ENCODE data around the gene MAP2K5. TPM values are rescaled to one million over a fixed set of nuclear protein-coding genes. Genes with fewer than 3 reads are reported as not detected.

Gene MAP2K5
- total and polyA plus RNA-seq, 10 of the 15 experiments (the other 5 are each of a cell fraction or from before 2014, with no cell fraction given), result 1.3 to 19.4 (median 9.6) TPM

DNA sequence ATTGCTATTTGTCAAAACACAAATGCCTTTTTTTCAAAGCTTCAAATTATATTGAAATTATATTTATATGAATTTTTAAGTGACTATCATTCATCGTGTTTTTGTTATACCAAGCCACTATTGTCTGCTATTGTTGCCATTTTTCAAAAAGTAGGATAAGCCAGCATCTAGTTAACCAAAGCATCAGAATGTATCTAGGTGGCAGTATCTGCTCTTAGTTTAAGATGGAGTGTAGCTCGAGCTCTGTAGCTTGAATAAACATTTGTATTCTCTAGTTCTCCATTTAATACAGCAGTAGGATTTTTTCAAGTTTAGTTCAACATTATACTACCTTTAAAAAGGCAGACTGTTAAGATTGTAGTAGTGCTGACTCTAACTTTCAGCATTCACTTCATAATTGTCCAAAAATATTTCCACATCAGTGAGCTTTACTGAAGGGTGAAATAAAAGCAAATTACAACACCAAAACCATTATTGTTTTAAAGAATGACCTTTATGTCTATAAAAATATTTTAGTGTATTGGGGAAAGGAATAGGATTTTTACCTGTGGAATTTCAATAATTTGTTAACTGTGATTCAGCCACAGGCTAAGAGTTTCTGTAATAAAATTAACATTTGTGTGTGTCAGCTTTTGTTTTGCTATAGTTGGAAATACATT lies 41.2 kb upstream of the MAP2K5 start:
- Histone ChIP-seq H3K9me3 (replicated peaks; ENCODE audit: control insufficient read depth, insufficient read depth, low read length) (no peaks in the 10 kb centered on the region), H3K4me2 (ENCODE audit: control insufficient read depth, insufficient read depth) (no peak overlapping the region), H4K20me1 (ENCODE audit: control insufficient read depth, insufficient read depth) (no peaks in the 10 kb centered on the region), H3K27me3 (replicated peaks in 1 of 2; ENCODE audit: control insufficient read depth in 2 of 2, insufficient read depth in 2 of 2, low read length in 1 of 2) (no peaks in the 10 kb centered on the region), H3K36me3 (ENCODE audit: control insufficient read depth in 2 of 2, insufficient read depth in 2 of 2, low read length in 1 of 2) (no peaks in the 10 kb centered on the region), H3K9ac (ENCODE audit: control insufficient read depth, insufficient read depth, low read length) (no peak overlapping the region), H3K4me1 (ENCODE audit: control insufficient read depth, insufficient read depth, low read length) (peaks cover 6% of the 10 kb centered on the region; the same call in 1 of the 2 replicates), H3K4me3 (no peak overlapping the region), H3K27ac (ENCODE audit: control insufficient read depth, insufficient read depth) (no peak overlapping the region), H3K79me2 (ENCODE audit: control insufficient read depth, insufficient read depth, low read length) (no peaks in the 10 kb centered on the region), H2AFZ (ENCODE audit: control insufficient read depth, low read depth, low read length) (no peak overlapping the region)
- intact Hi-C loops (cut with micrococcal nuclease; ENCODE audit: unreplicated experiment), result loop anchor here (1.0 kb wide), 1 partner anchor 335 kb away; no protein-coding TSS in a partner anchor
- no TSS peak for BruUV-seq (replicated peaks)
- ChIA-PET POLR2A (interaction anchor here (0.9 kb wide), 1 partner anchor 331 kb away, joined by 3 read pairs; no protein-coding TSS in a partner anchor), CTCF (interaction anchor here (0.6 to 4.1 kb wide), 39 partner anchors 9 to 1020 kb away, joined by 3 to 49 read pairs (median 3); no protein-coding TSS in a partner anchor), SMC1A (ENCODE audit: uncharacterized antibody, unreplicated experiment) (interaction anchor here (0.7 to 3.4 kb wide), 30 partner anchors 11 to 340 kb away, joined by 3 to 16 read pairs (median 3); no protein-coding TSS in a partner anchor), RAD21 (ENCODE audit: unreplicated experiment) (interaction anchor here (0.8 to 3.6 kb wide), 23 partner anchors 9 to 555 kb away, joined by 3 to 26 read pairs (median 4); partner anchors contain the start of gene C15orf61)
- no peak for DNase-seq (ENCODE audit: low read depth, low spot score)
- TF ChIP-seq IRF4 (IDR thresholded peaks at IDR 0.05; ENCODE audit: low read depth, low read length) (no peak), RAD21 (IDR thresholded peaks at IDR 0.05; ENCODE audit: insufficient read depth, low read depth, low read length) (peak; percentile 58), BCL11A (IDR thresholded peaks at IDR 0.05; ENCODE audit: low read depth, low read length) (no peak), SREBF1 (IDR thresholded peaks at IDR 0.05; ENCODE audit: low read length) (no peak), SMC3 (IDR thresholded peaks at IDR 0.05; ENCODE audit: borderline replicate concordance, low read length) (peak; percentile 53; the same call in 1 of the 2 replicates)
- TF ChIP-seq, protein P1, sequence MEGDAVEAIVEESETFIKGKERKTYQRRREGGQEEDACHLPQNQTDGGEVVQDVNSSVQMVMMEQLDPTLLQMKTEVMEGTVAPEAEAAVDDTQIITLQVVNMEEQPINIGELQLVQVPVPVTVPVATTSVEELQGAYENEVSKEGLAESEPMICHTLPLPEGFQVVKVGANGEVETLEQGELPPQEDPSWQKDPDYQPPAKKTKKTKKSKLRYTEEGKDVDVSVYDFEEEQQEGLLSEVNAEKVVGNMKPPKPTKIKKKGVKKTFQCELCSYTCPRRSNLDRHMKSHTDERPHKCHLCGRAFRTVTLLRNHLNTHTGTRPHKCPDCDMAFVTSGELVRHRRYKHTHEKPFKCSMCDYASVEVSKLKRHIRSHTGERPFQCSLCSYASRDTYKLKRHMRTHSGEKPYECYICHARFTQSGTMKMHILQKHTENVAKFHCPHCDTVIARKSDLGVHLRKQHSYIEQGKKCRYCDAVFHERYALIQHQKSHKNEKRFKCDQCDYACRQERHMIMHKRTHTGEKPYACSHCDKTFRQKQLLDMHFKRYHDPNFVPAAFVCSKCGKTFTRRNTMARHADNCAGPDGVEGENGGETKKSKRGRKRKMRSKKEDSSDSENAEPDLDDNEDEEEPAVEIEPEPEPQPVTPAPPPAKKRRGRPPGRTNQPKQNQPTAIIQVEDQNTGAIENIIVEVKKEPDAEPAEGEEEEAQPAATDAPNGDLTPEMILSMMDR (IDR thresholded peaks at IDR 0.05 in 2 of 3, conservative IDR thresholded peaks at IDR 0.05 in 1 of 3; ENCODE audit: control insufficient read depth in 2 of 3, extremely low read depth in 1 of 3, insufficient read depth in 1 of 3, low read depth in 3 of 3, low read length in 3 of 3), result peak; percentile 23 to 64 (median 41); a peak in 4 of 6 replicates
- TF ChIP-seq, protein P2, sequence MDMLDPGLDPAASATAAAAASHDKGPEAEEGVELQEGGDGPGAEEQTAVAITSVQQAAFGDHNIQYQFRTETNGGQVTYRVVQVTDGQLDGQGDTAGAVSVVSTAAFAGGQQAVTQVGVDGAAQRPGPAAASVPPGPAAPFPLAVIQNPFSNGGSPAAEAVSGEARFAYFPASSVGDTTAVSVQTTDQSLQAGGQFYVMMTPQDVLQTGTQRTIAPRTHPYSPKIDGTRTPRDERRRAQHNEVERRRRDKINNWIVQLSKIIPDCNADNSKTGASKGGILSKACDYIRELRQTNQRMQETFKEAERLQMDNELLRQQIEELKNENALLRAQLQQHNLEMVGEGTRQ (IDR thresholded peaks at IDR 0.05; ENCODE audit: borderline replicate concordance, low read depth, low read length), result no peak
- in situ Hi-C loops (cut with MboI), result no loop called here
- WGBS (ENCODE audit: insufficient coverage, insufficient replicate concordance, low lambda C conversion rate, missing lambda C conversion rate), result 2% methylated on average over 2 of the region's 2 CpGs
- peak; percentile 78 for ATAC-seq
- no peak for FAIRE-seq

All from GM12878 (cell line).